Activated CD4-positive, alpha-beta T cell treated with anti-CD3 and anti-CD28 coated beads, Interleukin-2, amount 50 U/mL, for 16 hours (primary cell): ENCODE data around the gene CADM2.

Source experiments
- DNase-seq: peaks from one replicate; pipeline ENCODE4 v3.0.0-alpha.2; 2020

The CADM2 gene

GRCh38 chr3:85342915-85343314 is 384.1 kb downstream of the CADM2 start:
- DNase-seq, result no peak

DNA sequence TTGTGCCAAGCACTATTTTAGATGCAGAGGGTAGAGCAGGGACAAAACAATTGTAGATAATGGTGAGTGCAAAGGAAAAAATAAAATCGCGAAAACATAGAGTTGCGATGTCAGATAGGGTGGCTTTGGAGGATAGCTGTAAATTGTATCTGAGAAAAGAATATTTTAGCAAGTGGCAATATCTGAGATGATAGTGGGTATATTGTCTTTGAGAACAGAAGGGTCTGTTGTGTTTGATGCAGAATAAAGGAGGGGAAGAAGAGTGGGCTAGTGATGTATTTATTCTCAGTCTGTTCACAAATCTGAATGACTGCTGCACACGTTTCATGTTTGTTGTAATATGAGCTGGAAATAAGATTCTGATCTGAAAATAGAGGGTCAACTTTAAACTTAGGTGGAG is 396.8 kb downstream of the CADM2 start:
- DNase-seq, result no peak

GRCh38 chr3:85360742-85361387 is 402.1 kb downstream of the CADM2 start:
- DNase-seq, result peak; percentile 14

GRCh38 chr3:85364296-85364909 is 405.6 kb downstream of the CADM2 start:
- DNase-seq, result no peak

DNA sequence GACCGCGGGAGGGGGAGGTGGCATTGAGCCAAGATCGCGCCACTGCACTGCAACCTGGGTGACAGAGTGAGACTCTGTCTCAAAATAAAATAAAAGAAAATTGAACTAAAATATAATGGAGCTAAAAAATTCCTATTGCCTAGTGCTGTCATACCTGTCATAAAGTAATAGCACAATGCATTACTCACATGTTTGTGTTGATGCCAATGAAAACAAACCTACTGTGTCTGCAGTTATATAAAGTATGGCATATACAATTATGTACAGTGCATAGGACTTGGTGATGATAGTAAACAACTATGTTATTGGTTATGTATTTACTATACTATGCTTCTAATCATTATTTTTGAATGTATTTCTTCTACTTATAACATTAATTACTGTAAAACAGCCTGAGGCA is 411.6 kb downstream of the CADM2 start:
- no peak for DNase-seq

DNA sequence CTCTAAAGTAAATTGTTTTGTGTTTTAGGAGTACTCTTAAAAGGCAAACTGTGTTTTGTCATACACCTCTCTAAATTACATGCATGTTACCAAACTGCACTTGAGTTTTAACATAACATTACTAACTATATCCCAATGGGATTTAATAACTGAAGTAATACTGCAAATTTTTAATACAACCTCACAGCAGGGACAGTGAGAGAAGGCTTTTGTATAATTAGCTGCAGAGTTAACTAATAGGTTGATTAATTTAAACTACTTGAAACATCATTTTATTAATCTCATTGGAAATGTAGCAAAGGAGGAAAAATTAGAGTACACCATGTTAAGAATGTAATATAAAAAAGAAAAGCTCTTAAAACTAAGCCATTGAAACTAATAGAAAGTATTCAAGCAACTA is 417.3 kb downstream of the CADM2 start:
- DNase-seq, result no peak

- no peak for DNase-seq
Observed at GRCh38 chr3:85377115-85377514, 418.3 kb downstream of the CADM2 start.

DNA sequence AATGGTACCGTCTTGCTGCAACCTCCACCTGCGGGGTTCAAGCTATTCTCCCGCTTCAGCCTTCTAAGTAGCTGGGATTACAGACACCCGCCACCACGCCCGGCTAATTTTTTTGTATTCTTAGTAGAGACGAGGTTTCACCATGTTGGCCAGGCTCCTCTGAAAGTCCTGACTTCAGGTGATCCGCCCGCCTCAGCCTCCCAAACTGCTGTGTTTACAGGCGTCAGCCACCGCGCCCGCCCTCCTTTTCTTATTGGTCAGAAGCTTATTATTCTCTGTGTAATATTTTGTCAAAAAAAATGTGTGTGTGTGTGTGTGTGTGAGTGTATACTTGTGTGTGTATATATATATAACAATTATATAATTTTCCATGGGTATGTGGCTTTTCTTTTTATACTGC is 425.6 kb downstream of the CADM2 start:
- no peak for DNase-seq

GRCh38 chr3:85387913-85388505 is 429.2 kb downstream of the CADM2 start:
- DNase-seq, result no peak

- DNase-seq, result no peak
Observed at GRCh38 chr3:85394424-85394823, 435.6 kb downstream of the CADM2 start.

GRCh38 chr3:85397434-85397833 is 438.6 kb downstream of the CADM2 start:
- no peak for DNase-seq

GRCh38 chr3:85426121-85426520 is 467.3 kb downstream of the CADM2 start:
- no peak for DNase-seq

DNA sequence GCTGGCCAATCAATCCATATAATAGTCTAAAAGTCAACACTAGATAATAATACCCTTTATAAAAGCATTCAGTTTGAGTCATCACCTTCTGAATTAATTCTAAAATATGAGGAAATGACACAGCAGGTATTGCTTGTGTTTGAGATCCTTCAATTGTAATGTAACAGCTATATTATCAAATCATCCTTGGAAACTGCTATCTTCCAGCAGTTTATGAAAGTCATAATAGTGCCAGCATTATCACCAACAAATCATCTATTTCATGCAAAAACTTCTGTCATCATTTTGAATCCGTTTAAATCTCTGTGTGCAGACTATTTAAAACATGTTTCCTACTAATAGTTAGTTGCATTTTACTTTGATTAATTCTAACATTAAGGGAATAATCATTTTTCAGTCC is 468.7 kb downstream of the CADM2 start:
- DNase-seq, result no peak

DNA sequence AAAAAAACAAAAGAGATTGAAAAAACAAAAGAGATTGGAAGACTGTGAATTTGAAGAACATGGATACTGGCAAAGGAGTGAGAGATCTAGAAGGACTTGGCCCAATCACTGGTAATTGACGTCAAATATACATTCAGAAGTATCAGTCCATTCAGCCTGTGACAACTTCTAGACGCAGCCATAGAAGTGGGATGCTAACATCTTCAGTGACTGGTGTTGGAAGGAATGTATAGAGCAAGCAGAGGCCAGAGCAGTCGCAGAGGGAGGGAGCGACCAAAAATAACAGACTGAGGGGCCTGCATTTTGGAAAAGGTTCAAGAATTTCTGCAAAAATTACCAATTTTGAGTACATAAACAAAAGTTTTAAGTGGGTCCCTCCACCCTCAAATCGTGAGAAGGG is 473.3 kb downstream of the CADM2 start:
- no peak for DNase-seq

GRCh38 chr3:85433319-85433718 is 474.5 kb downstream of the CADM2 start:
- no peak for DNase-seq

DNA sequence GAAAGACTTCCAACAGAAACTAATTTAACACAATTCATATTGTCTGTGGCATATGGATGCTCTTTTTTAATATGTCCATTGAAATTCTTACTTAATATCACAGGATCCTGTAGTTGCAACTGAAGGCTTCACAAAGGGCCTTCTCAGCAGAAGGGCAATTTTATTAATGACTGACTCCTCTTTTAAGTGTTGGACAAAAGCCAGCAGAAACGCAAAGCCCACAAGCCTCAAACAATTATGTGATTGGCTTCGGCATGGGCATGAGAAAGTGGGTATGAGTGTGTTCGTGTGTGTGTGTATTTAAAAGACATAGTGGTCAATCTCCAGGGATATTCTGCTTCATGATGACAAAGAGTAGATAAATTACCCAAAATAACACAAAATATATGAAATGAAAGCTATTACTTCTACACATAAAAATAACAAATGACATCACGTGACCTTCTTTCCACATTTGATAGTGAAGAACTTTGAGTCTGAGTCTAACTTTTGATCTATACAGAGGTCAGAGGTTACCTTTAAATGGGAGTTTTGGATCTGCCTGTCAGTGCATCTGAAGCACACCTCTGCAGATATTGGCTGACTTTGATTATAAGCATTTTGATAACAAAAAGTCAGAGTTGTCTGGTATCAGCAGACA is 496.9 kb downstream of the CADM2 start:
- no peak for DNase-seq

DNA sequence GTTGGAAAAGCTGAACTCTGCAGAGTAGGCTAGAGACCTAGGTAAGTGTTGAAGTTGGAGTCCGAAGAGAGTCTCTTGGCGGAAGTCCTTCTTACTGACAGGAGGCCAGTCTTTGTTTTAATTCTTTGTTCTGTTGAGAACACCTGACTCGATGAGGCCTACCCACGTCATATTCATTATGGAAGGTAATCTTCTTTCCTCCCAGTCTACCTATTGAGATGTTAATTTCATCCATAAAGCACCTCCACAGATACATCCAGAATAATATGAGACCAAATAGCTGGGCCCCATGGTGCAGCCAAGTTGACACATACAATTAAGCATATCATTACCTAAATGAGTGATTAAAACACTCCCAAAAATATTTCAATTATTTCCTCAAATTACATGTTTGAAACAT is 515.5 kb downstream of the CADM2 start:
- no peak for DNase-seq

GRCh38 chr3:85475346-85475745 is 516.6 kb downstream of the CADM2 start:
- DNase-seq, result no peak

DNA sequence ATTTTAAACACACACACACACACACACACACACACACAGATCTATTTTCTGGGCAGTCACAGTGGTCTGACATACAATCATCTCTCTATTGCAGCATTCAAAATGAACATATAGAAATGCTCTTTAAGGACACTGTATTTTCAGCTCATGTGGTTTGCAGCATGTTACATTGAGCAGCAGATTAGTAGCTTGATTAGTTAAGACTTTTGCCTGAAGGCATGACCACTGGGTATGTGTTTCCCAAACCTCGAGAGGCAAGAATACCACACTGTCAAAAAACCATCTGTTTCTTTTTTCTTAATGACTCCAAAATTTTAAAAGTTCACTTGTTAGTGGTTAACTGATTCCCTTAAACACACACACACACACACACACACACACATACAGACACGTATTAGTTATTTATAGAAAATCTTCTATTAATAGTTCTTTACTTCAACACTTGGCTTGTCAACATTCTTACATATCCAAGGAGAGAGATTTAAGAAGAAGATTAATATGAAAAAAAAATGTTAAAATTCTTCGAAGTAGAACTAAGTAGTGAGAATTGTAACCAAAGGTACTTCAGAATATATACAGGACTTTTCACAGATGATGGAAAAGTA is 518.2 kb downstream of the CADM2 start:
- DNase-seq, result no peak

DNA sequence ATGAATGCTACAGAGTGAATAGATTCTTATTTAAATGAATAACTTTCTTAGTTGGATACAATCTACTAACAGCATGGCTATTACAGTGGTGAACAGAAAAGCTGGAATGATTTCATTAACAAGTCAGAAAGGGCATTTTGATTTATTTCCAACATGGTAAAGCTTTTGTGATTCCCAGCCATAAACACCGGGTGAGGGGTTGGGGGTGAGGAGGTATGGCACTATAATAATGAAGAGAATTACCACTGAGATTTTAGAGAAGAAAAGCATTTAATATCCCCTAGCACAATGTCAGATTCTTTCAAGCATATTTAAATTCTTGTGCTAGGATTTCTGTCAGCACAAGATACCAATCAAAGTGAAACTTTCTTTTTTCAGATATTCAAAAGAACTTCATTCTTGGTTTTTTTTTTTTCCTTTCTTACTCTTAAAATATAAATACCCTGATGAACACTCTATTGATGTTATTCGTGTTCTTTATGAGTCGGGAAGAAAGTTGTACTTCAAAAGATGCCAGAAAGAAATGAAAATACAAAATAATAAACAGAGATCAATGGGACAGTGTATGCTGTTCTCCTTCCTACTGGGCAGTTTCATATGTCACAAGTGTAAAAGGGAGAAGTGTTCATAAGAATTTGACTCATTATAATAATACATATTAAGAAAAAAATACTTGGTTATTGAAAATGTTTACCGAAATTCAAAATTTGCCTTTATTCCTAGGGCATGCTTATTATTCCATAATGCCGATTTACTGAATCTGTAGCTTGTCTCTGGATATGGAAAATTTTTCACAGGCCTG is 522.8 kb downstream of the CADM2 start:
- DNase-seq, result no peak

GRCh38 chr3:85482213-85482490 is 523.4 kb downstream of the CADM2 start:
- no peak for DNase-seq

GRCh38 chr3:85483986-85484385 is 525.2 kb downstream of the CADM2 start:
- DNase-seq, result no peak

GRCh38 chr3:85487375-85487774 is 528.6 kb downstream of the CADM2 start:
- no peak for DNase-seq
